GDM1 (cell line): ENCODE measurements around the gene SH2D5.

Experiments used
- DNase-seq: peaks from one replicate; lab custom pipeline; 2025; lab: John Stamatoyannopoulos, UW

SH2D5 gene

GRCh38 chr1:20713440-20713839 lies 19.1 kb downstream of the SH2D5 start:
- no peak for DNase-seq

DNA sequence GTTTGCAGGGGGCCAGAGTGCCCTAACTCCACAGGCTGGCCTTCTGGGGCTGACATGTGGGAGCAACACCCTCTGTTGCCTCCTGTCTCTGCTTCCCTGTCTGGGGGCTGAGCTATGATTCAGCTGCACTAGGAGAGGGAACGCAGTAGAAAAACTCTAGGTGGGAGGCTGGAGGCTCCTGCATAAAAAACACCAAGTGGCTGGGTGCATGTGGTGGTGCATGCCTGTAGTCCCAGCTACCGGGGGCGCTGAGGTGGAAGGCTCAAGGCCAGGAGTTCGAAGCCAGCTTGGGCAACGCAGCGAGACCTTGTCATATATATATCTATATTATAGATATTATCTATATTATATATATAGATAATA lies 20.3 kb downstream of the SH2D5 start:
- no peak for DNase-seq

DNA sequence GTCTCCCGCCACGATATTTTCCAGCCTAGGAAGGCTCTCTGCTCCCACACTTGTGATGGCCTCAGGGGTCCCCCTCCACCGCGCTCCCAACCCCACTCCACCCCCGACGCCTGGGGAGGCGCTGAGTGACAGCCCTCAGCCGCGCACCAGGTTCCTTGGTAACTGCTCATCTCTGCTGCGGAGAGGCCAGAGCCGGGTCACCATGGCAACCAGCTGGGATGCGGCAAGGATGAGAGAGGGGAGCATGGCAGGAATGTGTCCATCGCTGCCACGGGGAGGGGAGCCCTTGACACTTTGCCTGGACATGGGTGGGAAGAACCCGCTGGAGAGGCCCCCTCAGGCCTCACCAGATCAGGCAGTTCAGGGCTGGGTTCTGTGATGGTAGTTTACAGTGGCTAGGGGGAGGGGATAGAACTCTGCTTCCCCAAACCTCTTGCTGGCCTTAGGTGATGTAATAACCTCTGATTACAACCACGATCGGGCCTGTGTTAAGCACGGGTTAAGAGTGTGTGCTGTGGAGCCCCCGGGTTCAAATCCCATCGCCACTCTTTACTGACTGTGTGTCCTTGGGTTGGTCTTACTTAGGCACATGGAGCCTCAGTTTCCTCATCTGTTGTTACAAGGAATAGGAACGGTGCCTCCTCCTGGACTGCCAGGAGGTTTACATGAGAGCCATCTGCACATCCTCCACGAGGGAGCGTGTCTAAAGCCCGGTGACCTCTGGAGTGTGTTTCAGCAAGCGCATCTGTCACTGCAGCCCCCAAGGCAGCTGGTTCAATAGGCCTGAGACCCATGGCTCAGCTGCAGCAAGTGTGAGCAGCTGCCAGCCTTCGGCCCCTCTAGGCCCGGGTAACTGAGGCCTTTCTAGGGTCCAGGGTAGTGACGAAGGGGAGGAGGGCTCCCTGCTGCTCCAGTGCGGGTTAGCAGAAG lies 21.0 kb downstream of the SH2D5 start:
- DNase-seq: no peak

GRCh38 chr1:20710469-20711284 lies 21.8 kb downstream of the SH2D5 start:
- DNase-seq: no peak

- DNase-seq: no peak
Measured at GRCh38 chr1:20709868-20710267, 22.6 kb downstream of the SH2D5 start.

DNA sequence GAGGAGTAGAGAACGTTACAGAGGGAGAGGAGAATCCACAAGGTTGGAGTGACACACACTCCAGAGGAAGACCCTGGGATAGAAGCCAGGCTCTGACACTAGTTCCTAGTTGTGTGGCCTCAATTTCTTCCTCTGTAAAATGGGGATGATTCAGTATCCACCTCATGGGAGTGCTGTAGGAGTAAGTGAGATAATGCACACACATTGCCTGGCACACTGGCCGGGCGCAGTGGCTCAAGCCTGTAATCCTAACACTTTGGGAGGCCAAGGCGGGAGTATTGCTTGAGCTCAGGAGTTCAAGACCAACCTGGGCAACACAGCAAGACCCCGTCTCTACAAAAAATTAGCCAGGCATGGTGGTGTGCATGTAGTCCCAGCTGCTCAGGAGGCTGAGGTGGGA lies 23.6 kb downstream of the SH2D5 start:
- DNase-seq: no peak

DNA sequence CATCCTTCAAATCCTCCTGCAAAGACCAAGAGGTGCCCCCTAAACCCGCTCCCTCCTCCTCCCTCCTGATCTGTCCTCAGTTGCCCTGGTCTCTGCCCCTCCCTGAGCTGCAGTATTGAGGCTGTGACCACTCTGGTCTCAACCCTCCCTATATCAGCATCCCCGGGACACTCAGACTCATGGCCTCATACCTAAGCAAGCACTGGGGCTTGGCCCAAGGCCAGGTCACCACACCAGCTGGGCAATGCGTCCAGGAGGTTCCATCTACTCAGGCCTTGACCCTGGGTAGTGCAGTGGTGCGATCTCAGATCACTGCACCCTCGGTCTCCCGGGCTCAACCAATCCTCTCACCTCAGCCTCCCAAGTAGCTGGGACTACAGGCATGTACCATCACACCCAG lies 24.4 kb downstream of the SH2D5 start:
- no peak for DNase-seq

DNA sequence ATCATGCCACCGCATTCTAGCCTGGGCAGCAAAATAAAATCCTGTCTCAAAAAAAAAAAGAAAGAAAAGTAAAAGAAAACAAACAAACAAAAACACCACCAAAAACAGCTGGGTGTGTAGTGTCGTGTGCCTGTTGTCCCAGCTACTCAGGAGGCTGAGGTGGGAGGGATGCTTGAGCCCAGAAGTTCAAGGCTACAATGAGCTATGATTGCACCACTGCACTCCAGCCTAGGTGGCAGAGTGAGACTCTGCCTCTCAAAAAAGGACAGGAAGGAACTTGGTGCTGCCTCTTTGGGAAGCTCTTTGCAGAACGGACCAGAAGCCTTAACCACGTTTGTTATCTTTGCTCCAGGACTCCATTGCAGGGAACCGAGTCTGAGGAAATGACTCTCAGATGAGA lies 25.7 kb downstream of the SH2D5 start:
- DNase-seq: no peak

GRCh38 chr1:20705203-20705755 lies 27.2 kb downstream of the SH2D5 start:
- no peak for DNase-seq

DNA sequence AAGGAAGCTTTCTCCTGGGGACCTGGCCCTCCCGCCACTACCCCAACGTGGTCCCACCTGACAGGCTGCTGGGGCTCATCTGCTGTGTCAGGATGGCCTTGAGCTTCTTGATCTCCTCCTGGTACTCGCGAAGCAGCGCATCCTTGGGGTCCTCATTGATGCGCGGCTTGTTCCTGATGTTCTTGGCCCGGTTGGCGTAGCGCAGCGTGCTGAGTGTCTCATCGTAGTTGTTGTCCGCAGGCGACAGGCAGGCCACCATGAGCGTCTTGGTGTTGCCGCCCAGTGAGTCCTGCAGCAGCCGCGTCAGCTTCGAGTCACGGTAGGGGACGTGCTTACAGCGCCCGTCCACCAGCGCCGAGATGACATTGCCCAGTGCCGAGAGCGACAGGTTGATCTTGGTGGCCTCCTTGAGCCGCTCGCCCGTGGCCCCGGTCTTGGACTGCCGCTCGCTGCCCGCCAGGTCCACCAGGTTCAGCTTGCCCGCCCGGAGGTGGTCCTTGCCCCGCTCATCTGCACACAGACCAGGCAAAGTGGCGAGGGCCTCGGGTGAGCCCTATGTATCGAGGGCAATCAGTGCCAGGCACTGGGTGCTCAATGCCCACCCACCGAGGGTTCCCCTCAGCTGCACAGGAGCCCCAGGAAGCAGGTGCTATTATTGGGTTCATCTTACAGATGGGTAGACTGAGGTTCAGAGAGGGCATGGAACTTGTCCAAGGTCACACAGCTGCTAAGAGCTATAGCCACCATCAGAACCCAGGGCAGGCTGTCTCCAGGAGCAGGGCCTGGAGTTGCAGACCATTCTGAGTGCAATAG lies 27.9 kb downstream of the SH2D5 start:
- DNase-seq: no peak

- DNase-seq: no peak
Measured at GRCh38 chr1:20703124-20703756, 29.3 kb downstream of the SH2D5 start.

DNA sequence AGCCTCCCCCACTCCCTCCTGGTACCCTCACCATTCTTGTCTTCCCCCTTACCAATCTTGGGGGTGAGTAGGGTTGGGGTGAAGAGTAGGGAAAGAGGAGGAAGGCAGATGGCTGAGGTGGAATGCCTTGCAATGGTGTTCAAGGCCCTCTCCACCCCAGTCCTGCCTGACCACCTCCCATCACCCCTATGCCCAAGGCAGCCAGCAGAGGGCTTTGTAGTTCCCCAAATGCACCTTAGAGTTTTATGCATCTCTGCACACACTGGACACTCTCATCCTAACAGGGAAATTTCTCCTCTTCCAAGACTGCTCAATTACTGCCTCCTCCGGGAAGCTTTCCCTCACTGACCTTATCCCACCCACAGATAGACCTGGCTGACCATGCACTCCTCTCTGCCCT lies 30.1 kb downstream of the SH2D5 start:
- DNase-seq: no peak

- DNase-seq: no peak
Measured at GRCh38 chr1:20701847-20702246, 30.7 kb downstream of the SH2D5 start.

- no peak for DNase-seq
Measured at GRCh38 chr1:20701446-20701845, 31.1 kb downstream of the SH2D5 start.

DNA sequence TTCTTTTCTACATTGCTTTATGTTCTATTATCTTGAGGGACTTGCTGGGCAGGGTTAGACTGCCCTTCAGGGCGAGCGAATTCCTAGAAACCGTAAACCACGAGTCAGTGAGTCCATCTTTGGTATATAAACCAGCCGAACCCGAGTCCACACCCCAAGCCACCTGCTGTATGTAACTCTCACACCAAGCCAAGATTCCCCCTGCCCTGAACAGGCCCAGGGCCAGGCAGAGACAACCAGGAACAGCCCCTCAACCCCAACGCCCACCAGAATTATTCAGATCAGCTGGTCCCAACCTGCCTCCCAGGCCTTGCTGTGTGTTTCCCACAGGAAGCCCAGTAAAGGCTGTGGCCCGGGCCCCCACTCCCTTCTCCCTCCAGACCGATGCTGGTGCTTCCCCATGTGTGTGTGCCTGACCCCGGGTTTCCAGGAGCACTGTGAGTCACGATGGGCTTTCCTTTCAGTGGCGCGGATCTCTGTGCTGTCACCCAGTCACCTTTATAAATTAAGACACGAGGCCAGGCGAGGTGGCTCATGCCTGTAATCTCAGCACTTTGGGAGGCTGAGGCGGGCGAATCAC lies 31.8 kb downstream of the SH2D5 start:
- DNase-seq: no peak

GRCh38 chr1:20699558-20699957 lies 32.9 kb downstream of the SH2D5 start:
- DNase-seq: no peak

GRCh38 chr1:20698195-20698910 lies 34.1 kb downstream of the SH2D5 start:
- DNase-seq: no peak

GRCh38 chr1:20697563-20697962 lies 34.9 kb downstream of the SH2D5 start:
- no peak for DNase-seq

GRCh38 chr1:20696397-20697333 lies 35.8 kb downstream of the SH2D5 start:
- DNase-seq: peak; percentile 50
